NCI-H82 treated with DMSO at 0.1 percent for 48 hours (cell line): ENCODE data around the gene SMTN.

Experiments
- DNase-seq: peaks from one replicate; lab custom pipeline; 2025; ENCODE audit not compliant: unreplicated experiment; lab: John Stamatoyannopoulos, UW

SMTN gene

GRCh38 chr22:31148953-31149627 is 68.0 kb downstream of the SMTN start:
- peak; percentile 1 for DNase-seq

GRCh38 chr22:31150615-31151014 is 69.5 kb downstream of the SMTN start:
- no peak for DNase-seq

- no peak for DNase-seq
These were observed 70.8 kb downstream of the SMTN start for GRCh38 chr22:31151872-31152271.

GRCh38 chr22:31153357-31153756 is 72.2 kb downstream of the SMTN start:
- no peak for DNase-seq
